Heart right ventricle (tissue), 16 donors: ENCODE results near the gene TAL1. TPM values are rescaled to one million over a fixed set of nuclear protein-coding genes. Genes with fewer than 3 reads are reported as not detected.

Experiments used
- ATAC-seq, 8 donors: fragments of 200-7000 bp; cut with Tn5 transposase; one replicate each; pipeline ENCODE4 v1.9.1; 2020; ENCODE audit warnings: mild to moderate bottlenecking in 8 of 8, moderate library complexity in 8 of 8, moderate number of reproducible peaks in 1 of 8
- DNase-seq, 2 donors: peaks; one replicate each; pipeline ENCODE4 v3.0.0-alpha.2; 2020
- H3K27ac ChIP-seq, 10 donors: fragments of 200-600 bp; sonication (generic) in 2 of 10; one replicate each; pipeline versions ENCODE4 v1.5.0 to v1.8.0; 2020 to 2022; ENCODE audit warnings: mild to moderate bottlenecking in 3 of 10
- H3K27me3 ChIP-seq, 7 donors: fragments of 200-600 bp; one replicate each; pipeline ENCODE4 v1.8.0; 2021 to 2022; ENCODE audit warnings: mild to moderate bottlenecking in 2 of 7
- H3K36me3 ChIP-seq, 9 donors: fragments of 200-600 bp; sonication (generic) in 1 of 9; one replicate each; pipeline versions ENCODE4 v1.5.0 to v1.8.0; 2020 to 2022; ENCODE audit warnings: mild to moderate bottlenecking in 2 of 9
- H3K4me1 ChIP-seq, 9 donors: fragments of 200-600 bp; sonication (generic) in 1 of 9; one replicate each; pipeline versions ENCODE4 v1.5.0 to v1.8.0; 2020 to 2022; ENCODE audit warnings: mild to moderate bottlenecking in 4 of 9
- H3K4me3 ChIP-seq, 10 donors: fragments of 200-600 bp; sonication (generic) in 2 of 10; one replicate each; pipeline versions ENCODE4 v1.5.0 to v1.8.0; 2020 to 2022; ENCODE audit warnings: mild to moderate bottlenecking in 7 of 10, moderate library complexity in 2 of 10
- H3K9me3 ChIP-seq, 11 donors: fragments of 200-600 bp in 10 of 11; sonication (generic) in 2 of 11; one replicate each; pipeline versions ENCODE4 v1.5.0 to v1.8.0; 2013 to 2022; ENCODE audit warnings: mild to moderate bottlenecking in 2 of 11, control low read depth in 1 of 11, moderate library complexity in 1 of 11
- CTCF ChIP-seq, 9 donors: fragments of 200-600 bp; sonication (generic) in 2 of 9; IDR thresholded peaks; one replicate each; pipeline versions ENCODE4 v1.5.0 to v1.8.0; 2021 to 2022; ENCODE audit warnings: antibody characterized with exemption in 9 of 9, mild to moderate bottlenecking in 5 of 9, moderate library complexity in 1 of 9
- WGBS, 2 donors: extraction: QIAGEN DNeasy Blood & Tissue Kit; methylation state at CpG; one replicate each; pipeline ENCODE4 v1.1.7; 2013; ENCODE audit warnings: inconsistent platforms in 1 of 2; 5-methylcytosine and 5-hydroxymethylcytosine counted together
- intact Hi-C, 10 donors: fragments of 100-400 bp; cut with DNase I; formaldehyde crosslinking; loops; one replicate each; pipeline versions ENCODE4 v1.11.1 to v1.14.2; 2022
- polyA plus RNA-seq, 2 donors: library from polyadenylated mRNA; stranded (reverse); fragments of 200-250 nt; gene quantifications; one replicate each; pipeline ENCODE4 v1.2.3, GENCODE V29; 2013
- total RNA-seq, 10 donors: library from RNA; stranded (reverse); fragmentation: NEBNext Ultra II Directional in 3 of 10; extraction: Animal tissue kit (Norgen Biotek cat#: 25700) in 3 of 10; gene quantifications; one replicate each; pipeline versions ENCODE4 v1.2.1 to v1.2.4, GENCODE V29; 2021 to 2023
- donor health status: Arrhythmogenic right ventricular cardiomyopathy.
- donor health status: ischemic (EF 13 %, LVEDD 7.1; RV severe dilation, severe dysfunction).
- donor health status: healthy with polysubstance abuse.
- donor health status: DM: no; HTN: yes; CAD: no.
- donor health status: DM: no; HTN: no; CAD: no.
- donor health status: ischemic (EF 25% LVEDD 6.9; RV normal size, moderate dysfunction).
- donor health status: ischemic (EF 25% LVEDD 5.7; RV mildly dilated, moderate dysfunction).
- donor health status: healthy.
- donor health status: DM: yes; HTN: yes; CAD: no.
- donor health status: Ischemic cardiomyopathy.
- donor health status: ischemic (EF 35%, LVEDD 5.7; RV mildly dilated, moderate dysfunction).
- donor health status: nonischemic (EF 11% LVEDD 7.7; RV severe dilation, severe dysfunction).
- donor health status: DM: yes; HTN: yes; CAD: no.
- donor health status: PGD.
- donor health status: ischemic (EF 29% LVEDD 5.4; RV normal size, mild dysfunction).
- donor health status: nonischemic (EF 23%, LVEDD 6.1; RV moderate dilation, normal function).

TAL1 gene
- total and polyA plus RNA-seq, 12 donors = 1.8 to 7.4 (median 4.0) TPM

GRCh38 chr1:47238935-47239592, 7.0 kb upstream of the TAL1 start:
- no peak for TF ChIP-seq CTCF (IDR thresholded peaks at IDR 0.05)
- DNase-seq (no peak), ATAC-seq (no peak)
- Histone ChIP-seq H3K9me3 (no peaks in the 10 kb centered on the region), H3K27me3 (peaks cover 0 to 57% (median 24%) of the 10 kb centered on the region in 7 donors), H3K27ac (no peak overlapping the region), H3K4me3 (no peak overlapping the region), H3K36me3 (no peaks in the 10 kb centered on the region), H3K4me1 (peaks cover 0 to 26% (median 15%) of the 10 kb centered on the region in 9 donors)
- intact Hi-C loops = no loop called here
- WGBS, 2 donors = 59 to 61% methylated on average over 5 of the region's 5 CpGs

GRCh38 chr1:47235806-47236205, 3.8 kb upstream of the TAL1 start:
- intact Hi-C loops = no loop called here
- no peak for TF ChIP-seq CTCF (IDR thresholded peaks at IDR 0.05)
- Histone ChIP-seq H3K9me3 (no peaks in the 10 kb centered on the region), H3K27me3 (peaks cover 20 to 73% (median 49%) of the 10 kb centered on the region in 7 donors), H3K4me1 (peaks cover 4 to 30% (median 22%) of the 10 kb centered on the region in 9 donors), H3K36me3 (no peaks in the 10 kb centered on the region), H3K27ac (peak overlapping the region in 9 of 10 donors; percentile 20 to 67 (median 60)), H3K4me3 (peak overlapping the region in 2 of 10 donors; percentile 22 to 23)
- DNase-seq = no peak
- no peak for ATAC-seq
- 69% methylated on average over 4 of the region's 4 CpGs for WGBS, 2 donors

- peaks cover 5 to 35% (median 24%) of the 10 kb centered on the region in 9 donors for H3K4me1 ChIP-seq
- H3K9me3 ChIP-seq = no peaks in the 10 kb centered on the region
- intact Hi-C loops = no loop called here
- no peak for TF ChIP-seq CTCF (IDR thresholded peaks at IDR 0.05)
- ATAC-seq = peak; percentile 22 to 69 (median 48)
- WGBS, 2 donors = 14 to 18% methylated on average over 21 of the region's 21 CpGs
- peak; percentile 56 to 66 for DNase-seq
- peak overlapping the region in 3 of 10 donors; percentile 22 to 26 (median 23) for H3K4me3 ChIP-seq
- H3K36me3 ChIP-seq = no peaks in the 10 kb centered on the region
- peaks cover 25 to 78% (median 54%) of the 10 kb centered on the region in 7 donors for H3K27me3 ChIP-seq
- peak overlapping the region in 9 of 10 donors; percentile 20 to 67 (median 60) for H3K27ac ChIP-seq
Measured at GRCh38 chr1:47235241-47235681, 3.2 kb upstream of the TAL1 start.

- no peak for TF ChIP-seq CTCF (IDR thresholded peaks at IDR 0.05)
- Histone ChIP-seq H3K36me3 (no peaks in the 10 kb centered on the region), H3K4me1 (peaks cover 5 to 46% (median 24%) of the 10 kb centered on the region in 9 donors), H3K9me3 (no peaks in the 10 kb centered on the region), H3K27ac (peak overlapping the region in 1 of 10 donors; percentile 95), H3K4me3 (no peak overlapping the region), H3K27me3 (peaks cover 32 to 82% (median 65%) of the 10 kb centered on the region in 7 donors)
- intact Hi-C loops = loop anchor here in 1 of 10 donors (2.0 kb wide), 1 partner anchor 40 kb away; no protein-coding TSS in a partner anchor
- WGBS, 2 donors = 67 to 74% methylated on average over 6 of the region's 6 CpGs
- ATAC-seq (no peak), DNase-seq (no peak)
Measured at GRCh38 chr1:47233186-47233585, 1.2 kb upstream of the TAL1 start.
